Fibroblast of skin of right biceps (primary cell): Measurements from ENCODE around the gene RALB.
A peak's percentile ranks its signal among the peaks of the same experiment; 100 is the strongest.

Experiments
- DNase-seq: peaks from one replicate; pipeline ENCODE4 v3.0.0-alpha.2; 2013

RALB gene

GRCh38 chr2:120252225-120253020 lies at the start of gene RALB:
RALB (plus strand) TSS chr2:120252852; CDS start chr2:120278665, 25,813 bp downstream.
- peak; percentile 98 for DNase-seq

- DNase-seq: no peak
These were observed 49.2 kb upstream of the RALB start for GRCh38 chr2:120203251-120204021.

- no peak for DNase-seq
These were observed 48.6 kb upstream of the RALB start for GRCh38 chr2:120204022-120204405.

GRCh38 chr2:120204417-120204816 lies 48.2 kb upstream of the RALB start:
- DNase-seq: no peak

GRCh38 chr2:120204945-120205670 lies 47.5 kb upstream of the RALB start:
- no peak for DNase-seq

GRCh38 chr2:120206022-120206581 lies 46.5 kb upstream of the RALB start:
- peak; percentile 7 for DNase-seq

GRCh38 chr2:120208381-120209353 lies 44.0 kb upstream of the RALB start:
- DNase-seq: no peak

- DNase-seq: no peak
These were observed 43.0 kb upstream of the RALB start for GRCh38 chr2:120209427-120210269.

- DNase-seq: no peak
These were observed 42.4 kb upstream of the RALB start for GRCh38 chr2:120210270-120210693.

GRCh38 chr2:120218181-120218580 lies 34.5 kb upstream of the RALB start:
- no peak for DNase-seq

- DNase-seq: no peak
These were observed 33.4 kb upstream of the RALB start for GRCh38 chr2:120219291-120219690.

GRCh38 chr2:120219766-120220165 lies 32.9 kb upstream of the RALB start:
- DNase-seq: no peak

- DNase-seq: no peak
These were observed 31.9 kb upstream of the RALB start for GRCh38 chr2:120220756-120221155.

- no peak for DNase-seq
These were observed 31.0 kb upstream of the RALB start for GRCh38 chr2:120221616-120222015.

- no peak for DNase-seq
These were observed 30.2 kb upstream of the RALB start for GRCh38 chr2:120222186-120223033.

GRCh38 chr2:120223034-120223912 lies 29.4 kb upstream of the RALB start, which contains the start of gene TMEM185B:
TMEM185B (minus strand) TSS chr2:120223400; CDS start chr2:120222976, 424 bp downstream.
- DNase-seq: peak; percentile 87

GRCh38 chr2:120224256-120224655 lies 28.4 kb upstream of the RALB start:
- DNase-seq: no peak

GRCh38 chr2:120224735-120225548 lies 27.7 kb upstream of the RALB start:
- no peak for DNase-seq
